Osteoblast (primary cell): ENCODE measurements around the gene PLCB4. TPM values are rescaled to one million over a fixed set of nuclear protein-coding genes. Genes with fewer than 3 reads are reported as not detected.

Experiments used
- DNase-seq: peaks from one replicate; pipeline ENCODE4 v3.0.0; 2011; ENCODE audit warnings: low spot score, mixed read lengths; ENCODE audit not compliant: insufficient read length; ENCODE audit errors: missing footprints
- H2AFZ ChIP-seq: 2 replicates; pipeline ENCODE4 v1.6.0; 2011; ENCODE audit warnings: mild to moderate bottlenecking, low read length
- H3K27ac ChIP-seq: 2 replicates; pipeline ENCODE4 v1.5.1; 2011; ENCODE audit warnings: mild to moderate bottlenecking, low read depth, low read length, moderate library complexity
- H3K27me3 ChIP-seq: 2 replicates; pipeline ENCODE4 v1.6.0; 2012; ENCODE audit warnings: mild to moderate bottlenecking, control low read depth, inconsistent platforms, low read length, moderate library complexity; ENCODE audit not compliant: insufficient read depth
- H3K36me3 ChIP-seq: 2 replicates; pipeline ENCODE4 v1.5.1; 2011; ENCODE audit warnings: mild to moderate bottlenecking, low read length, control low read depth, moderate library complexity; ENCODE audit not compliant: insufficient read depth
- H3K4me1 ChIP-seq: 2 replicates; pipeline ENCODE4 v1.5.1; 2011; ENCODE audit warnings: mild to moderate bottlenecking, low read length, control low read depth, moderate library complexity; ENCODE audit not compliant: insufficient read depth
- H3K4me2 ChIP-seq: 2 replicates; pipeline ENCODE4 v1.6.0; 2011; ENCODE audit warnings: mild to moderate bottlenecking, low read length; ENCODE audit not compliant: insufficient read depth
- H3K4me3 ChIP-seq: fragments of 200-600 bp; sonication (generic); 3 replicates; pipeline ENCODE4 v1.5.1; 2012; ENCODE audit warnings: mild to moderate bottlenecking, low read length, inconsistent platforms; ENCODE audit not compliant: insufficient read depth
- H3K79me2 ChIP-seq: 2 replicates; pipeline ENCODE4 v1.6.0; 2012; ENCODE audit warnings: mild to moderate bottlenecking, low read length, control low read depth, inconsistent platforms; ENCODE audit not compliant: insufficient read depth
- H3K9me3 ChIP-seq: 2 replicates; pipeline ENCODE4 v1.5.1; 2011; ENCODE audit warnings: low read depth, low read length, control low read depth
- H4K20me1 ChIP-seq: 2 replicates; pipeline ENCODE4 v1.6.0; 2012; ENCODE audit warnings: mild to moderate bottlenecking, low read length, control low read depth; ENCODE audit not compliant: insufficient read depth
- CTCF ChIP-seq: IDR thresholded peaks from 2 replicates; pipeline ENCODE4 v1.5.1; 2011; ENCODE audit warnings: mild to moderate bottlenecking, low read depth, low read length, moderate library complexity; ENCODE audit errors: extremely low read depth
- total RNA-seq: library from RNA; depleted of rRNA; stranded (reverse); fragments of >200 nt; gene quantifications from 2 replicates; pipeline ENCODE4 v1.2.3, GENCODE V29; 2012

PLCB4 gene
- total RNA-seq, 1 donor: 13.0 TPM

- Histone ChIP-seq H4K20me1 (no peaks in the 10 kb centered on the region), H3K9me3 (no peaks in the 10 kb centered on the region), H3K27ac (no peak overlapping the region), H3K4me1 (no peaks in the 10 kb centered on the region), H3K27me3 (no peaks in the 10 kb centered on the region), H2AFZ (no peak overlapping the region), H3K36me3 (peaks cover 4% of the 10 kb centered on the region), H3K4me3 (no peak overlapping the region), H3K4me2 (no peak overlapping the region), H3K79me2 (no peaks in the 10 kb centered on the region)
- no peak for DNase-seq
- TF ChIP-seq CTCF: no peak
Measured at GRCh38 chr20:9348316-9348715, 279.4 kb downstream of the PLCB4 start.

- Histone ChIP-seq H3K4me1 (no peaks in the 10 kb centered on the region), H3K4me3 (no peak overlapping the region), H2AFZ (no peak overlapping the region), H3K9me3 (no peaks in the 10 kb centered on the region), H3K36me3 (peaks cover 1% of the 10 kb centered on the region), H3K27me3 (no peaks in the 10 kb centered on the region), H3K27ac (no peak overlapping the region), H4K20me1 (no peaks in the 10 kb centered on the region), H3K79me2 (no peaks in the 10 kb centered on the region), H3K4me2 (no peak overlapping the region)
- no peak for TF ChIP-seq CTCF
- DNase-seq: no peak
Measured at GRCh38 chr20:9348747-9349146, 279.9 kb downstream of the PLCB4 start.

GRCh38 chr20:9349249-9349648 lies 280.4 kb downstream of the PLCB4 start:
- Histone ChIP-seq H3K27ac (no peak overlapping the region), H3K79me2 (no peaks in the 10 kb centered on the region), H3K4me2 (no peak overlapping the region), H2AFZ (no peak overlapping the region), H3K4me3 (no peak overlapping the region), H4K20me1 (no peaks in the 10 kb centered on the region), H3K27me3 (no peaks in the 10 kb centered on the region), H3K36me3 (no peaks in the 10 kb centered on the region), H3K4me1 (no peaks in the 10 kb centered on the region), H3K9me3 (no peaks in the 10 kb centered on the region)
- DNase-seq: no peak
- TF ChIP-seq CTCF: no peak

- no peak overlapping the region for H2AFZ ChIP-seq
- no peak for TF ChIP-seq CTCF
- no peak overlapping the region for H3K27ac ChIP-seq
- H3K4me1 ChIP-seq: no peaks in the 10 kb centered on the region
- H3K27me3 ChIP-seq: no peaks in the 10 kb centered on the region
- H4K20me1 ChIP-seq: no peaks in the 10 kb centered on the region
- H3K4me3 ChIP-seq: no peak overlapping the region
- no peaks in the 10 kb centered on the region for H3K36me3 ChIP-seq
- no peak overlapping the region for H3K4me2 ChIP-seq
- H3K9me3 ChIP-seq: no peaks in the 10 kb centered on the region
- no peak for DNase-seq
- H3K79me2 ChIP-seq: no peaks in the 10 kb centered on the region
Measured at GRCh38 chr20:9352739-9353138, 283.9 kb downstream of the PLCB4 start.
